PC-9 (cell line): ENCODE measurements around the gene TANC1.

Experiments
- EZH2 ChIP-seq: fragments of 200-600 bp; sonication (generic); IDR thresholded peaks from 2 replicates; pipeline ENCODE4 v1.8.0; 2017; ENCODE audit warnings: antibody characterized with exemption, low read depth
- TF ChIP-seq, protein P1 (sequence below): fragments of 200-600 bp; sonication (generic); conservative IDR thresholded peaks from 2 replicates; pipeline ENCODE4 v1.6.1; 2017; ENCODE audit warnings: mixed run types, antibody characterized with exemption, mild to moderate bottlenecking, moderate library complexity

DNA sequence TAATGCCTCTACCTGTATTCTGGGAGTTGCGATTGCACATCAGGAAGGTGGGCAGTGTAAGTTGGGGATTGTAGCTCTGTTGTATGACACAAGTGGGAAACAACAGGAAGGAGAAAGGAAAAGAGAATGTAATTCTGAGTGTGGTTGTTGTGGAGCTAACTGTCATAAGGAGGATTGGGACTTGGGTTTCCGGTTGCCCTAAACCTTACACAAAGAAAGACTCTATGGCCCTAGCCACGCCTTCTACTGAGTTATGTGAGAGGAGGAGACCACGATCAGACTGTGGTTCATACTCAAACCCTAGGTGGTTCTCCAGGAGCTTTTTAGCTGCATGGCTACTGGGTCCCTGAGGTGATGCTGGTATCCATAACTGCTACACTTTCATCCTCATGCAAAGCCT lies 86.5 kb downstream of the TANC1 start:
- TF ChIP-seq, protein P1, sequence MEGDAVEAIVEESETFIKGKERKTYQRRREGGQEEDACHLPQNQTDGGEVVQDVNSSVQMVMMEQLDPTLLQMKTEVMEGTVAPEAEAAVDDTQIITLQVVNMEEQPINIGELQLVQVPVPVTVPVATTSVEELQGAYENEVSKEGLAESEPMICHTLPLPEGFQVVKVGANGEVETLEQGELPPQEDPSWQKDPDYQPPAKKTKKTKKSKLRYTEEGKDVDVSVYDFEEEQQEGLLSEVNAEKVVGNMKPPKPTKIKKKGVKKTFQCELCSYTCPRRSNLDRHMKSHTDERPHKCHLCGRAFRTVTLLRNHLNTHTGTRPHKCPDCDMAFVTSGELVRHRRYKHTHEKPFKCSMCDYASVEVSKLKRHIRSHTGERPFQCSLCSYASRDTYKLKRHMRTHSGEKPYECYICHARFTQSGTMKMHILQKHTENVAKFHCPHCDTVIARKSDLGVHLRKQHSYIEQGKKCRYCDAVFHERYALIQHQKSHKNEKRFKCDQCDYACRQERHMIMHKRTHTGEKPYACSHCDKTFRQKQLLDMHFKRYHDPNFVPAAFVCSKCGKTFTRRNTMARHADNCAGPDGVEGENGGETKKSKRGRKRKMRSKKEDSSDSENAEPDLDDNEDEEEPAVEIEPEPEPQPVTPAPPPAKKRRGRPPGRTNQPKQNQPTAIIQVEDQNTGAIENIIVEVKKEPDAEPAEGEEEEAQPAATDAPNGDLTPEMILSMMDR = no peak
- TF ChIP-seq EZH2 = no peak
